Activated CD8-positive, alpha-beta T cell treated with anti-CD3 and anti-CD28 coated beads for 36 hours (primary cell): ENCODE measurements around the gene PCDH9. TPM values are rescaled to one million over a fixed set of nuclear protein-coding genes. Genes with fewer than 3 reads are reported as not detected.

Source experiments
- ATAC-seq: fragments of 200-7000 bp; cut with Tn5 transposase; one replicate; pipeline ENCODE4 v1.10.0; 2021; ENCODE audit warnings: mild to moderate bottlenecking, moderate library complexity
- CTCF ChIA-PET: fragments of 350-600 bp; sonication (Branson Sonifier 250); formaldehyde crosslinking; loops from one replicate; lab custom pipeline; 2021; ENCODE audit warnings: antibody characterized with exemption; lab: Charles Lee
- POLR2A ChIA-PET: fragments of 350-600 bp; sonication (Branson Sonifier 250); formaldehyde crosslinking; loops from one replicate; lab custom pipeline; 2021; ENCODE audit warnings: antibody characterized with exemption; lab: Charles Lee
- DNase-seq: peaks from one replicate; pipeline ENCODE4 v3.0.0-alpha.2; 2020
- H3K27ac Mint-ChIP-seq: one replicate; pipeline ENCODE4 v1.8.0; 2021; ENCODE audit warnings: mild to moderate bottlenecking, mixed read lengths
- H3K27me3 Mint-ChIP-seq: one replicate; pipeline ENCODE4 v1.8.0; 2021; ENCODE audit warnings: mixed read lengths
- H3K36me3 Mint-ChIP-seq: one replicate; pipeline ENCODE4 v1.8.0; 2021; ENCODE audit warnings: low read depth, mixed read lengths
- H3K4me1 Mint-ChIP-seq: one replicate; pipeline ENCODE4 v1.8.0; 2021; ENCODE audit warnings: low read depth, mixed read lengths
- H3K4me3 Mint-ChIP-seq: one replicate; pipeline ENCODE4 v1.8.0; 2021; ENCODE audit warnings: mild to moderate bottlenecking, moderate library complexity, mixed read lengths
- H3K9me3 Mint-ChIP-seq: one replicate; pipeline ENCODE4 v1.8.0; 2021; ENCODE audit warnings: mixed read lengths
- intact Hi-C: fragments of 100-400 bp; cut with micrococcal nuclease; formaldehyde crosslinking; loops from one replicate; pipeline ENCODE4 v1.10.0; 2022
- total RNA-seq, 2 experiments: library from RNA; stranded (reverse); gene quantifications; one replicate each; pipeline ENCODE4 v1.2.3, GENCODE V29; 2021
- TF ChIP-seq, protein P1 (sequence below): fragments of 200-600 bp; IDR thresholded peaks from one replicate; pipeline ENCODE4 v1.8.0; 2022; ENCODE audit warnings: antibody characterized with exemption, mild to moderate bottlenecking

PCDH9 gene
- total RNA-seq, 2 experiments from 2014 or later: 0.04 to 0.14 TPM

DNA sequence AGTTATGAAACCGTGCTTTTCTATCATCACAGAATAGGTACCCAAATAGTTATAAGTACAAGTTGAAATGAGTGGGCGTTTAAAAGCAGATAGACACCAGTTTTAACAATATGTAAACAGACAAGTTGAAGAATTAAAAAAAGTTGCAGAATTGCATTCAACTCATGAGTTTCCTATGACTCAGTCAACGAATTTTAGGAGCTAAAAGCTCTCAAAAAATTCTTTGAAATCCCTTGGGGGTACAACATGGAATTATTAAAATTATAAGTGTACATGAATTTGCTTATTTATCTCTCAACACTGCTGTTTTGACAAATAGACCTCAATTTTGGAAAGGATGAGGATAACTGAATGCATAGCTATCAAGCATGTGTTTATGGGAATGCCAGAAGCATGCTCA lies 693.4 kb downstream of the PCDH9 start:
- TF ChIP-seq, protein P1, sequence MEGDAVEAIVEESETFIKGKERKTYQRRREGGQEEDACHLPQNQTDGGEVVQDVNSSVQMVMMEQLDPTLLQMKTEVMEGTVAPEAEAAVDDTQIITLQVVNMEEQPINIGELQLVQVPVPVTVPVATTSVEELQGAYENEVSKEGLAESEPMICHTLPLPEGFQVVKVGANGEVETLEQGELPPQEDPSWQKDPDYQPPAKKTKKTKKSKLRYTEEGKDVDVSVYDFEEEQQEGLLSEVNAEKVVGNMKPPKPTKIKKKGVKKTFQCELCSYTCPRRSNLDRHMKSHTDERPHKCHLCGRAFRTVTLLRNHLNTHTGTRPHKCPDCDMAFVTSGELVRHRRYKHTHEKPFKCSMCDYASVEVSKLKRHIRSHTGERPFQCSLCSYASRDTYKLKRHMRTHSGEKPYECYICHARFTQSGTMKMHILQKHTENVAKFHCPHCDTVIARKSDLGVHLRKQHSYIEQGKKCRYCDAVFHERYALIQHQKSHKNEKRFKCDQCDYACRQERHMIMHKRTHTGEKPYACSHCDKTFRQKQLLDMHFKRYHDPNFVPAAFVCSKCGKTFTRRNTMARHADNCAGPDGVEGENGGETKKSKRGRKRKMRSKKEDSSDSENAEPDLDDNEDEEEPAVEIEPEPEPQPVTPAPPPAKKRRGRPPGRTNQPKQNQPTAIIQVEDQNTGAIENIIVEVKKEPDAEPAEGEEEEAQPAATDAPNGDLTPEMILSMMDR: no peak
- Mint-ChIP-seq H3K27ac (no peak overlapping the region), H3K4me3 (no peak overlapping the region), H3K27me3 (no peaks in the 10 kb centered on the region), H3K4me1 (no peaks in the 10 kb centered on the region), H3K9me3 (peaks cover 2% of the 10 kb centered on the region), H3K36me3 (no peaks in the 10 kb centered on the region)
- ATAC-seq (no peak), DNase-seq (no peak)
- ChIA-PET POLR2A (no interaction called here), CTCF (no interaction called here)
- intact Hi-C loops: no loop called here

DNA sequence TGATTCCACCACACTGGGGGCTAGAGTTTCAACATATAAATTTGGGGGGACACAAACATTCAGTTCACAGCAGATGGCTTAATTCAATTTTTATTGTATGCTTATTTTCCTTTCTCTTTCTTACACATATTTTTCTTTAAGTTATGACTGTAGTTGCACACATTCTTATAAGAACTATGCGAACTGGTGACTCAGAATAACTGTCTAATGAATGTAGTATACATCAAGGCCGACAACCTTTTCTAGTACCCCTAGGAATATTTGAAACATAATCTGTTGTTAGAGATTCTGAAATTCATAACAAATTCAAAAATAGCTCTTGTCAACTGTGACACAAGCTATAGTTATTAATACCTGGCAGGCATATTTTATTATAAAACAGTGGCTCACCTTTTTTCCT lies 695.6 kb downstream of the PCDH9 start:
- peaks cover 2% of the 10 kb centered on the region for H3K9me3 Mint-ChIP-seq
- TF ChIP-seq, protein P1: no peak
- H3K27me3 Mint-ChIP-seq: no peaks in the 10 kb centered on the region
- no peak overlapping the region for H3K4me3 Mint-ChIP-seq
- H3K4me1 Mint-ChIP-seq: no peaks in the 10 kb centered on the region
- H3K27ac Mint-ChIP-seq: no peak overlapping the region
- no peaks in the 10 kb centered on the region for H3K36me3 Mint-ChIP-seq
- POLR2A ChIA-PET: no interaction called here
- CTCF ChIA-PET: no interaction called here
- intact Hi-C loops: no loop called here
- ATAC-seq (no peak), DNase-seq (no peak)

DNA sequence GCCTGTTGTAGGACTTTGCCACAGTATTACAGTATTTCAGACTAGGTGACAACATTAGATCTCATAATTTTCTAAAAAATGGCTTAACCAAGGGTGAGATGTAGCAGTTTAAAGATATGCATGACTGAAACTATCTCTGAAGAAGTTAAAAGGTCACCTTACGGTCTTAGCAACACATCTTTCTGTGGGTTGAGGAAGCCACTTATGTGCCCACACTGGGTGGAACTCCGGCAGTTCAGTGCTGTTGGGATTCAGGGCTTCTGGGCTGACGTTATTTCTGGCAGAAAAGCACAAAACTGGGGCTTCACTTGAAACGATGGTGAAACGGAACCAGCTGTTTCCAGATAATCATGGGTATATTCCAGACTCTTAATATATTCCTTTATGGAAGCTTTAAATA lies 697.3 kb downstream of the PCDH9 start:
- POLR2A ChIA-PET: no interaction called here
- no peaks in the 10 kb centered on the region for H3K27me3 Mint-ChIP-seq
- ATAC-seq (no peak), DNase-seq (no peak)
- H3K4me1 Mint-ChIP-seq: no peaks in the 10 kb centered on the region
- intact Hi-C loops: no loop called here
- no peak overlapping the region for H3K27ac Mint-ChIP-seq
- no peak overlapping the region for H3K4me3 Mint-ChIP-seq
- TF ChIP-seq, protein P1: no peak
- CTCF ChIA-PET: no interaction called here
- no peaks in the 10 kb centered on the region for H3K36me3 Mint-ChIP-seq
- no peaks in the 10 kb centered on the region for H3K9me3 Mint-ChIP-seq

DNA sequence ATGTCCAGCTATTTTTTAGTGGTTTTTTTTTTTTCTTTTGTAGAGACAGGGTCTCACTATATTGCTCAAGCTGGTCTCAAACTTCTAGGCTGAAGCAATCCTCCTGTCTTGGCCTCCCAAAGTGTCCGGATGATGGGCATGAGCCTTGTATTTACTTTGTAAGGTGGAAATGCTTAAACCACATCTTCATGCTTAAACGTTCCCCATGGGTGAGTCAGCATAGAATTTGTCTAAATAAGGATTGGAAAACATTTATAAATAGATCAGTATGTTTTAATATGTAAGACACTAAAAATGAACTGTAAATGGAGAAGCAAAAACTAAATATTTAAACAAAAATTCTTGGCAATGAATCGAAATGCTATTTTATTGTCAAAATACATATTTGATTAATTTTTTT lies 698.0 kb downstream of the PCDH9 start:
- no peak overlapping the region for H3K4me3 Mint-ChIP-seq
- H3K9me3 Mint-ChIP-seq: no peaks in the 10 kb centered on the region
- H3K27ac Mint-ChIP-seq: no peak overlapping the region
- H3K4me1 Mint-ChIP-seq: no peaks in the 10 kb centered on the region
- TF ChIP-seq, protein P1: no peak
- H3K36me3 Mint-ChIP-seq: no peaks in the 10 kb centered on the region
- ATAC-seq: no peak
- CTCF ChIA-PET: no interaction called here
- H3K27me3 Mint-ChIP-seq: no peaks in the 10 kb centered on the region
- intact Hi-C loops: no loop called here
- POLR2A ChIA-PET: no interaction called here
- DNase-seq: no peak

DNA sequence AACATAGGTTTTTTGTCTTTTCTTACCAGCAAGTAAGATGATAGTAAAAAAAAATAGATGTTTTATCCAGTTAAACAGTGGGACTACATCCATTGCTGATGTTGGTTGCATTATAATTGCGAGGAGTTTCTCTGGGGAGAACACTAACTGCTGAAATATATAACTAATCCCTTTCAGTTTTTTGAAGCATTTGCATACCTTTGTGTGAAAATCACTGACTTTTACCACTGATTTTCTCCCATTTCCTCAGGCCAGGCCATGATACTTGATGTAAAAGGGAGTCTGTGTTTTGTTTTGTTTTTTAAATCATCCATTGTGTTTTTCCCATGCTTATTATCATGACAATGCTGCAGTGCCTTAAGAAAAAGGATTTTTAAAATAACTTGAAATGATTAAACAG lies 699.5 kb downstream of the PCDH9 start:
- no peak for ATAC-seq
- H3K36me3 Mint-ChIP-seq: no peaks in the 10 kb centered on the region
- H3K27ac Mint-ChIP-seq: no peak overlapping the region
- DNase-seq: no peak
- ChIA-PET POLR2A (no interaction called here), CTCF (no interaction called here)
- H3K27me3 Mint-ChIP-seq: no peaks in the 10 kb centered on the region
- H3K9me3 Mint-ChIP-seq: no peaks in the 10 kb centered on the region
- H3K4me3 Mint-ChIP-seq: no peak overlapping the region
- no peaks in the 10 kb centered on the region for H3K4me1 Mint-ChIP-seq
- intact Hi-C loops: no loop called here
- TF ChIP-seq, protein P1: no peak
